ENCODE data around the gene SLC35C1.

DNA sequence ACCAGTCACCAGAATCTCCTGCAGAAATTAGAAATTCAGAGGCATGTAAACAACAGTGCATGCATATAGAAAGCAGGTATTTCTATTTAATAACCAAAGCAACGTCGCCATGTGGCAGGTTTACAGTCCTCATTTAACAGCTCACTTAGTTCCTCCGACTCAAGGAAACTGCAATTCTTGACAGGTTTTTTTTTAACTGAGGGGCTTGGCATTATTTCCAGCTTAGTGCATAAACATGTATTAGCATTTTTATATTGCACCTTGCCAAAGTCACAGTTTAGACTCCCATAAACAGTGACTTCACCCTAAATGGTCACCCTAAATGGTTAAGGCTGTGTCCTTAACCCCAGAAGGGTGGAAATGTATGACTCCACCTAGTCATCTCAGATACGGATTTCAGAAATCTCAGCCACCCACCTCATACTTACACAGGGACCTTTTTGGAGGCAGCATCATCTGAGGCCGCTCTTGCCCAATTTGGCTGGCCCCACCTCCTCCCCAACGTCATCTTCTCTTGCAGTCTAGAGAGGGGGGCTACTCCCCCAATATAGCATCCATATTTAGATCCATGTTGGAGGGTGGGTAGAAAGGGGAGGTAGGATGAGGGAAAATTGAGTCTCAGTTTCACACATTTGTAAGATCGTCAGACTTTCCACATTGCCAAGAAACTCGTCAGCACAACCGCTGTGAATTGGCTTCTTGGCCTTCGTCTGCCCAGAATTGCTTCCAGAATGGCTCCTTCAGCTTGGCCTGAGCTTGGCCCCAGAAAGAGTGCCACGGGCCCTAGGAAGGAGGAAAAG is 31.8 kb upstream of the SLC35C1 start:
- TF ChIP-seq, protein P1, sequence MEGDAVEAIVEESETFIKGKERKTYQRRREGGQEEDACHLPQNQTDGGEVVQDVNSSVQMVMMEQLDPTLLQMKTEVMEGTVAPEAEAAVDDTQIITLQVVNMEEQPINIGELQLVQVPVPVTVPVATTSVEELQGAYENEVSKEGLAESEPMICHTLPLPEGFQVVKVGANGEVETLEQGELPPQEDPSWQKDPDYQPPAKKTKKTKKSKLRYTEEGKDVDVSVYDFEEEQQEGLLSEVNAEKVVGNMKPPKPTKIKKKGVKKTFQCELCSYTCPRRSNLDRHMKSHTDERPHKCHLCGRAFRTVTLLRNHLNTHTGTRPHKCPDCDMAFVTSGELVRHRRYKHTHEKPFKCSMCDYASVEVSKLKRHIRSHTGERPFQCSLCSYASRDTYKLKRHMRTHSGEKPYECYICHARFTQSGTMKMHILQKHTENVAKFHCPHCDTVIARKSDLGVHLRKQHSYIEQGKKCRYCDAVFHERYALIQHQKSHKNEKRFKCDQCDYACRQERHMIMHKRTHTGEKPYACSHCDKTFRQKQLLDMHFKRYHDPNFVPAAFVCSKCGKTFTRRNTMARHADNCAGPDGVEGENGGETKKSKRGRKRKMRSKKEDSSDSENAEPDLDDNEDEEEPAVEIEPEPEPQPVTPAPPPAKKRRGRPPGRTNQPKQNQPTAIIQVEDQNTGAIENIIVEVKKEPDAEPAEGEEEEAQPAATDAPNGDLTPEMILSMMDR (conservative IDR thresholded peaks at IDR 0.05) = no peak
- TF ChIP-seq ZFX (IDR thresholded peaks at IDR 0.05) = no peak

All from C4-2B (cell line).